ENCODE results near the gene AK1. TPM values are rescaled to one million over a fixed set of nuclear protein-coding genes. Genes with fewer than 3 reads are reported as not detected.
A peak's percentile ranks its signal among the peaks of the same experiment; 100 is the strongest.

Gene AK1
- total RNA-seq, 1 donor from 2014 or later = 359 TPM

GRCh38 chr9:127899128-127899943, 21.9 kb upstream of the AK1 start, which contains the start of gene ST6GALNAC6:
Gene ST6GALNAC6, minus strand, starts transcription at chr9:127899603. Its CDS starts 1,622 bp downstream, at chr9:127897981.
- Histone ChIP-seq H3K36me3 (ENCODE audit: control insufficient read depth in 3 of 3, insufficient read depth in 3 of 3, low read length in 3 of 3) (peaks cover 19 to 23% (median 19%) of the 10 kb centered on the region in 3 donors), H3K27ac (ENCODE audit: low read depth, low read length) (peak within 1 kb of the TSS; percentile 93), H3K9ac (ENCODE audit: low read depth in 1 of 3, low read length in 3 of 3) (peak within 1 kb of the TSS; percentile 83 to 89 (median 88)), H3K4me1 (ENCODE audit: control insufficient read depth in 3 of 3, insufficient read depth in 3 of 3, low read length in 3 of 3) (peaks cover 39 to 51% (median 43%) of the 10 kb centered on the region in 3 donors), H3K4me3 (ENCODE audit: low read length in 3 of 3) (peak within 1 kb of the TSS; percentile 80 to 89 (median 83)), H3K9me3 (ENCODE audit: control insufficient read depth in 3 of 3, low read length in 3 of 3) (no peaks in the 10 kb centered on the region), H3K27me3 (ENCODE audit: control insufficient read depth in 3 of 3, insufficient read depth in 3 of 3, low read length in 3 of 3) (no peaks in the 10 kb centered on the region)

GRCh38 chr9:127898433-127899127, 21.1 kb upstream of the AK1 start:
- Histone ChIP-seq H3K4me1 (ENCODE audit: control insufficient read depth in 3 of 3, insufficient read depth in 3 of 3, low read length in 3 of 3) (peaks cover 31 to 43% (median 35%) of the 10 kb centered on the region in 3 donors), H3K27ac (ENCODE audit: low read depth, low read length) (peak overlapping the region; percentile 93), H3K27me3 (ENCODE audit: control insufficient read depth in 3 of 3, insufficient read depth in 3 of 3, low read length in 3 of 3) (no peaks in the 10 kb centered on the region)

DNA sequence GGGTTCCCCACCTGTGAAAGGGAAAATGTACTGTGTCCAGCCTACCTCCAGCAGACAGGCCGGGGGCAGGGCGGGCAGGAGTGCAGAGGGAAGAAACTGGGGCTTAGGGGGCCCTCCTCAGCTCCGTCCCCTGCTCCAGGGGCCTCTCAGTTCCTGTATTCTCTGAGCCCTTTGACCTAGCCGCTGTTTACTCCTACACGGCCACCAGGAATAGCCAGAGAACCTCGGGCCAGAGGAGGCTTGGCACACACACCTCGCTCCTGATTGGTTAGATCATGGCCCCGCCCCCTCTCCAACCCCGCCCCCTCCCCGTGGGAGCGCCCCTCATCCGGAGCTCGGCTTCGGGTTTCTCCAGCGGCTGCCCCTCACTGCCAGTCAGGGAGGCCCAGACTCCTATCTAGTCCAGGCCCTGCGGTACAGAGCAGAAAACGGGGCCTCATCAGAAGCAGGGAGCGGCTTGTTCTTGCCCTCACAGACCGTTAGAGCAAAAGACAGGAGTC, 19.8 kb upstream of the AK1 start:
- H3K4me3 ChIP-seq (ENCODE audit: low read length in 3 of 3) = peak overlapping the region; percentile 70 to 81 (median 74)
- H3K9ac ChIP-seq (ENCODE audit: low read depth in 1 of 3, low read length in 3 of 3) = peak overlapping the region; percentile 84 to 96 (median 85)
- H3K36me3 ChIP-seq (ENCODE audit: control insufficient read depth in 3 of 3, insufficient read depth in 3 of 3, low read length in 3 of 3) = peaks cover 38 to 43% (median 40%) of the 10 kb centered on the region in 3 donors
- peaks cover 0 to 8% (median 5%) of the 10 kb centered on the region in 3 donors for H3K9me3 ChIP-seq (ENCODE audit: control insufficient read depth in 3 of 3, low read length in 3 of 3)
- H3K27ac ChIP-seq (ENCODE audit: low read depth, low read length) = peak overlapping the region; percentile 96
- peaks cover 26 to 39% (median 31%) of the 10 kb centered on the region in 3 donors for H3K4me1 ChIP-seq (ENCODE audit: control insufficient read depth in 3 of 3, insufficient read depth in 3 of 3, low read length in 3 of 3)
- no peaks in the 10 kb centered on the region for H3K27me3 ChIP-seq (ENCODE audit: control insufficient read depth in 3 of 3, insufficient read depth in 3 of 3, low read length in 3 of 3)

More at GRCh38 chr9:127898433-127899127, 21.1 kb upstream of the AK1 start:
- H3K36me3 ChIP-seq (ENCODE audit: control insufficient read depth in 3 of 3, insufficient read depth in 3 of 3, low read length in 3 of 3) = peaks cover 27 to 30% (median 27%) of the 10 kb centered on the region in 3 donors
- H3K9ac ChIP-seq (ENCODE audit: low read depth in 1 of 3, low read length in 3 of 3) = peak overlapping the region; percentile 83 to 89 (median 88)
- H3K4me3 ChIP-seq (ENCODE audit: low read length in 3 of 3) = peak overlapping the region; percentile 78 to 83 (median 80)
- H3K9me3 ChIP-seq (ENCODE audit: control insufficient read depth in 3 of 3, low read length in 3 of 3) = peaks cover 0 to under 1% (median under 1%) of the 10 kb centered on the region in 3 donors

DNA sequence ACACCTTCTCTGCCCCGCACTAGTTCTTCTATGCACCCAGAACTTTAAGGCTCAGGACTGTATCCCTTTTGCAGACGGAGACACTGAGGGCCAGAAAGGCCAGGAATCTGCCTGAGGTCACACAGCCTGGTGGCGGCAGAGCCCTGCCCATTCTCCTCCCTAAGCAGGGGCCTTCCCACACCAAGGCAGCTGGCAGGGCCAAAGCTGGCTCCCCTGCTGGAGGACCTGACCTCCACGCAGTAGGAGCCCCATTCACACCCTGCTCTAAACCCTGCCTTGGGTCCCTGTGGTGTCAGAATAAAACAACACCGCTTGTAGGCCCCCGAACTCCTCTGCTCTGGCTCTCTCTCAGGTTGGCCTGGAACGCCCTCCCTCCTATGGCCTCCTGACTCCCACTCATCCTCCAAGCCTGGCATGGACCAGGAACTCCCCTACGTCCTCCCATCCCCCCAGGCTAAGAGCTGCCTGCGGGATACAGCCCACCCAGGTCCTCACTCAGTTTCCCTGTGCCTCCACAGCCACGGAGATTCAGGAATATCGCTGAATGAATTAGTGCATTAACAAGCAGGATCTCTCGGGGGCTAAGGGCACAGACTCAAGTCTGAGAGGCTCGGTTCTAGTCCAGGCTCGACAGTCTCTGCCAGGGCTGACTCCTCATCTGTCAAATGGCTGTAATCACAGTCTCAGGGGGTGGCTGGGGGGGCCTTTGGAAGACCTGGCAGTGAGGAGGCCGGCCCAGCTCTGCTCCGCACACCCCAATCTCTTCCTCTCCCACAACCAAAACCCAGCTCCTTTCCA, 19.1 kb upstream of the AK1 start:
- Histone ChIP-seq H3K27me3 (ENCODE audit: control insufficient read depth in 3 of 3, insufficient read depth in 3 of 3, low read length in 3 of 3) (no peaks in the 10 kb centered on the region), H3K9ac (ENCODE audit: low read depth in 1 of 3, low read length in 3 of 3) (peak overlapping the region; percentile 84 to 96 (median 85))

GRCh38 chr9:127895811-127896210, 18.3 kb upstream of the AK1 start:
- H3K9ac ChIP-seq (ENCODE audit: low read depth in 1 of 3, low read length in 3 of 3) = peak overlapping the region in 2 of 3 donors; percentile 84 to 96
- no peak overlapping the region for H3K4me3 ChIP-seq (ENCODE audit: low read length in 3 of 3)
- H3K4me1 ChIP-seq (ENCODE audit: control insufficient read depth in 3 of 3, insufficient read depth in 3 of 3, low read length in 3 of 3) = peaks cover 26 to 39% (median 31%) of the 10 kb centered on the region in 3 donors
- peaks cover 42 to 50% (median 46%) of the 10 kb centered on the region in 3 donors for H3K36me3 ChIP-seq (ENCODE audit: control insufficient read depth in 3 of 3, insufficient read depth in 3 of 3, low read length in 3 of 3)
- H3K9me3 ChIP-seq (ENCODE audit: control insufficient read depth in 3 of 3, low read length in 3 of 3) = peaks cover 0 to 8% (median 5%) of the 10 kb centered on the region in 3 donors
- no peak overlapping the region for H3K27ac ChIP-seq (ENCODE audit: low read depth, low read length)
- no peaks in the 10 kb centered on the region for H3K27me3 ChIP-seq (ENCODE audit: control insufficient read depth in 3 of 3, insufficient read depth in 3 of 3, low read length in 3 of 3)

More for the DNA sequence above, 19.1 kb upstream of the AK1 start:
- H3K36me3 ChIP-seq (ENCODE audit: control insufficient read depth in 3 of 3, insufficient read depth in 3 of 3, low read length in 3 of 3) = peaks cover 39 to 47% (median 42%) of the 10 kb centered on the region in 3 donors
- peak overlapping the region; percentile 96 for H3K27ac ChIP-seq (ENCODE audit: low read depth, low read length)
- peaks cover 26 to 39% (median 31%) of the 10 kb centered on the region in 3 donors for H3K4me1 ChIP-seq (ENCODE audit: control insufficient read depth in 3 of 3, insufficient read depth in 3 of 3, low read length in 3 of 3)
- H3K4me3 ChIP-seq (ENCODE audit: low read length in 3 of 3) = peak overlapping the region; percentile 70 to 81 (median 74)
- peaks cover 0 to 8% (median 5%) of the 10 kb centered on the region in 3 donors for H3K9me3 ChIP-seq (ENCODE audit: control insufficient read depth in 3 of 3, low read length in 3 of 3)

GRCh38 chr9:127893392-127893791, 15.9 kb upstream of the AK1 start:
- Histone ChIP-seq H3K27ac (ENCODE audit: low read depth, low read length) (no peak overlapping the region), H3K4me3 (ENCODE audit: low read length in 3 of 3) (no peak overlapping the region), H3K9me3 (ENCODE audit: control insufficient read depth in 3 of 3, low read length in 3 of 3) (peaks cover 0 to 8% (median 5%) of the 10 kb centered on the region in 3 donors), H3K9ac (ENCODE audit: low read depth in 1 of 3, low read length in 3 of 3) (no peak overlapping the region), H3K27me3 (ENCODE audit: control insufficient read depth in 3 of 3, insufficient read depth in 3 of 3, low read length in 3 of 3) (no peaks in the 10 kb centered on the region), H3K4me1 (ENCODE audit: control insufficient read depth in 3 of 3, insufficient read depth in 3 of 3, low read length in 3 of 3) (peaks cover 22 to 29% (median 23%) of the 10 kb centered on the region in 3 donors), H3K36me3 (ENCODE audit: control insufficient read depth in 3 of 3, insufficient read depth in 3 of 3, low read length in 3 of 3) (peaks cover 53 to 60% (median 56%) of the 10 kb centered on the region in 3 donors)

- Histone ChIP-seq H3K4me1 (ENCODE audit: control insufficient read depth in 3 of 3, insufficient read depth in 3 of 3, low read length in 3 of 3) (peaks cover 20 to 26% (median 20%) of the 10 kb centered on the region in 3 donors), H3K9ac (ENCODE audit: low read depth in 1 of 3, low read length in 3 of 3) (no peak overlapping the region), H3K4me3 (ENCODE audit: low read length in 3 of 3) (no peak overlapping the region), H3K9me3 (ENCODE audit: control insufficient read depth in 3 of 3, low read length in 3 of 3) (peaks cover 0 to 8% (median 5%) of the 10 kb centered on the region in 3 donors), H3K27ac (ENCODE audit: low read depth, low read length) (no peak overlapping the region), H3K36me3 (ENCODE audit: control insufficient read depth in 3 of 3, insufficient read depth in 3 of 3, low read length in 3 of 3) (peaks cover 55 to 62% (median 58%) of the 10 kb centered on the region in 3 donors), H3K27me3 (ENCODE audit: control insufficient read depth in 3 of 3, insufficient read depth in 3 of 3, low read length in 3 of 3) (no peaks in the 10 kb centered on the region)
Observed at GRCh38 chr9:127892831-127893230, 15.4 kb upstream of the AK1 start.

- H3K4me3 ChIP-seq (ENCODE audit: low read length in 3 of 3) = no peak overlapping the region
- no peak overlapping the region for H3K27ac ChIP-seq (ENCODE audit: low read depth, low read length)
- peaks cover 0 to 8% (median 5%) of the 10 kb centered on the region in 3 donors for H3K9me3 ChIP-seq (ENCODE audit: control insufficient read depth in 3 of 3, low read length in 3 of 3)
- peaks cover 6 to 9% (median 8%) of the 10 kb centered on the region in 3 donors for H3K4me1 ChIP-seq (ENCODE audit: control insufficient read depth in 3 of 3, insufficient read depth in 3 of 3, low read length in 3 of 3)
- peaks cover 69 to 73% (median 70%) of the 10 kb centered on the region in 3 donors for H3K36me3 ChIP-seq (ENCODE audit: control insufficient read depth in 3 of 3, insufficient read depth in 3 of 3, low read length in 3 of 3)
- H3K9ac ChIP-seq (ENCODE audit: low read depth in 1 of 3, low read length in 3 of 3) = no peak overlapping the region
- H3K27me3 ChIP-seq (ENCODE audit: control insufficient read depth in 3 of 3, insufficient read depth in 3 of 3, low read length in 3 of 3) = no peaks in the 10 kb centered on the region
Observed at GRCh38 chr9:127890053-127890452, 12.6 kb upstream of the AK1 start.

- Histone ChIP-seq H3K4me1 (ENCODE audit: control insufficient read depth in 3 of 3, insufficient read depth in 3 of 3, low read length in 3 of 3) (peaks cover 20 to 23% (median 22%) of the 10 kb centered on the region in 3 donors), H3K27ac (ENCODE audit: low read depth, low read length) (no peak overlapping the region), H3K36me3 (ENCODE audit: control insufficient read depth in 3 of 3, insufficient read depth in 3 of 3, low read length in 3 of 3) (peaks cover 48 to 56% (median 51%) of the 10 kb centered on the region in 3 donors), H3K9ac (ENCODE audit: low read depth in 1 of 3, low read length in 3 of 3) (peak overlapping the region in 1 of 3 donors; percentile 51), H3K9me3 (ENCODE audit: control insufficient read depth in 3 of 3, low read length in 3 of 3) (peaks cover 0 to under 1% (median 0%) of the 10 kb centered on the region in 3 donors), H3K27me3 (ENCODE audit: control insufficient read depth in 3 of 3, insufficient read depth in 3 of 3, low read length in 3 of 3) (no peaks in the 10 kb centered on the region), H3K4me3 (ENCODE audit: low read length in 3 of 3) (no peak overlapping the region)
Observed at GRCh38 chr9:127887792-127888191, 10.3 kb upstream of the AK1 start.
